Neural cell (in vitro differentiated cells): ENCODE results near the gene TRIM24. TPM values are rescaled to one million over a fixed set of nuclear protein-coding genes. Genes with fewer than 3 reads are reported as not detected.

Source experiments
- H2AFZ ChIP-seq: fragments of 200-600, 300-800 bp; sonication (generic), shearing (Covaris generic); 2 replicates; pipeline ENCODE4 v1.6.0; 2014; ENCODE audit warnings: low read depth, mild to moderate bottlenecking, antibody characterized with exemption, low read length, moderate library complexity
- H3F3A ChIP-seq: fragments of 200-600 bp; shearing (Covaris generic); 2 replicates; pipeline ENCODE4 v1.6.1; 2016; ENCODE audit warnings: mild to moderate bottlenecking, moderate library complexity, mixed read lengths, antibody characterized with exemption, low read length; ENCODE audit not compliant: insufficient read depth, poor library complexity, severe bottlenecking
- H3K27ac ChIP-seq: fragments of 200-600, 300-800 bp; sonication (generic), shearing (Covaris generic); 2 replicates; pipeline ENCODE4 v1.5.1; 2014; ENCODE audit warnings: mild to moderate bottlenecking, low read length, moderate library complexity
- H3K27me3 ChIP-seq: fragments of 300-800, 200-600 bp; sonication (generic), shearing (Covaris generic); 2 replicates; pipeline ENCODE4 v1.6.0; 2014; ENCODE audit warnings: mild to moderate bottlenecking, low read depth, low read length, moderate library complexity; ENCODE audit not compliant: insufficient read depth
- H3K36me3 ChIP-seq: fragments of 300-800, 200-600 bp; sonication (generic), shearing (Covaris generic); 2 replicates; pipeline ENCODE4 v1.5.1; 2014; ENCODE audit warnings: mild to moderate bottlenecking, antibody characterized with exemption, low read length, moderate library complexity; ENCODE audit not compliant: insufficient read depth
- H3K4me2 ChIP-seq: fragments of 300-800, 200-600 bp; sonication (generic), shearing (Covaris generic); 2 replicates; pipeline ENCODE4 v1.6.0; 2014; ENCODE audit warnings: mild to moderate bottlenecking, low read length
- H3K4me3 ChIP-seq: fragments of 300-800, 200-600 bp; sonication (generic), shearing (Covaris generic); 2 replicates; pipeline ENCODE4 v1.5.1; 2014; ENCODE audit warnings: mild to moderate bottlenecking, low read length, moderate library complexity
- H3K79me2 ChIP-seq: fragments of 200-600 bp; shearing (Covaris generic); replicated peaks from 2 replicates; pipeline ENCODE4 v1.6.0; 2014; ENCODE audit warnings: mild to moderate bottlenecking, low read length, moderate library complexity; ENCODE audit not compliant: insufficient read depth
- H3K9ac ChIP-seq: fragments of 300-800, 200-600 bp; sonication (generic), shearing (Covaris generic); 2 replicates; pipeline ENCODE4 v1.6.1; 2016; ENCODE audit warnings: mild to moderate bottlenecking, low read length, mixed read lengths
- H3K9me2 ChIP-seq: fragments of 200-600 bp; shearing (Covaris generic); 2 replicates; pipeline ENCODE4 v1.6.1; 2016; ENCODE audit warnings: mild to moderate bottlenecking, low read length, mixed read lengths; ENCODE audit not compliant: insufficient read depth
- H3K9me3 ChIP-seq: fragments of 200-600, 300-800 bp; sonication (generic), shearing (Covaris generic); 2 replicates; pipeline ENCODE4 v1.6.1; 2016; ENCODE audit warnings: mild to moderate bottlenecking, mixed run types, low read length, moderate library complexity, mixed read lengths
- H4K20me1 ChIP-seq: fragments of 200-600 bp; shearing (Covaris generic); 2 replicates; pipeline ENCODE4 v1.6.1; 2016; ENCODE audit warnings: mild to moderate bottlenecking, mixed run types; ENCODE audit not compliant: insufficient read depth
- CTCF ChIP-seq: fragments of 450-650 bp; IDR thresholded peaks from 2 replicates; pipeline ENCODE4 v1.5.1; 2014; ENCODE audit warnings: antibody characterized with exemption, mild to moderate bottlenecking, moderate library complexity; ENCODE audit not compliant: poor library complexity, severe bottlenecking
- EP300 ChIP-seq: fragments of 450-650 bp; conservative IDR thresholded peaks from 2 replicates; pipeline ENCODE4 v1.6.1; 2014; ENCODE audit warnings: antibody characterized with exemption, mild to moderate bottlenecking, moderate library complexity; ENCODE audit not compliant: poor library complexity, severe bottlenecking
- EZH2 ChIP-seq: fragments of 200-600, 300-800 bp; shearing (Covaris generic), sonication (generic); IDR thresholded peaks from 2 replicates; pipeline ENCODE4 v1.6.1; 2014; ENCODE audit warnings: antibody characterized with exemption, low read length, borderline replicate concordance, mild to moderate bottlenecking; ENCODE audit not compliant: insufficient read depth, poor library complexity, severe bottlenecking
- MXI1 ChIP-seq: fragments of 450-650 bp; conservative IDR thresholded peaks from 2 replicates; pipeline ENCODE4 v1.6.1; 2014; ENCODE audit warnings: antibody characterized with exemption, mild to moderate bottlenecking; ENCODE audit not compliant: poor library complexity, severe bottlenecking
- POLR2AphosphoS5 ChIP-seq: IDR thresholded peaks from 2 replicates; pipeline ENCODE4 v1.6.1; 2012
- RAD21 ChIP-seq: fragments of 450-650 bp; conservative IDR thresholded peaks from 2 replicates; pipeline ENCODE4 v1.6.1; 2014; ENCODE audit warnings: antibody characterized with exemption, mild to moderate bottlenecking, moderate library complexity
- REST ChIP-seq: IDR thresholded peaks from 2 replicates; pipeline ENCODE4 v1.6.1; 2012; ENCODE audit warnings: borderline replicate concordance
- SMC3 ChIP-seq: fragments of 450-650 bp; conservative IDR thresholded peaks from 2 replicates; pipeline ENCODE4 v1.6.1; 2014; ENCODE audit warnings: antibody characterized with exemption, mild to moderate bottlenecking, moderate library complexity; ENCODE audit not compliant: poor library complexity
- TAF1 ChIP-seq: IDR thresholded peaks from 2 replicates; pipeline ENCODE4 v1.6.1; 2012; ENCODE audit warnings: low read depth
- polyA plus RNA-seq: library from polyadenylated mRNA; depleted of rRNA; stranded (reverse); fragments of >200 nt; gene quantifications from 2 replicates; pipeline ENCODE4 v1.2.3, GENCODE V29; 2014

The TRIM24 gene
- polyA plus RNA-seq, 1 donor from 2014 or later = 47.1 TPM

- no peaks in the 10 kb centered on the region for H3F3A ChIP-seq
- H3K4me3 ChIP-seq = no peak overlapping the region
- no peak overlapping the region for H3K27ac ChIP-seq
- peaks cover 9% of the 10 kb centered on the region for H3K9me3 ChIP-seq
- TF ChIP-seq CTCF (no peak), REST (no peak), RAD21 (no peak), MXI1 (no peak), SMC3 (no peak), EZH2 (no peak), TAF1 (no peak), POLR2AphosphoS5 (no peak), EP300 (no peak)
- H2AFZ ChIP-seq = no peak overlapping the region
- H3K9me2 ChIP-seq = no peaks in the 10 kb centered on the region
- peaks cover 63% of the 10 kb centered on the region for H3K36me3 ChIP-seq
- peaks cover 10% of the 10 kb centered on the region for H3K79me2 ChIP-seq
- H3K4me2 ChIP-seq = no peak overlapping the region
- H3K27me3 ChIP-seq = no peaks in the 10 kb centered on the region
- no peak overlapping the region for H3K9ac ChIP-seq
- H4K20me1 ChIP-seq = no peaks in the 10 kb centered on the region
Measured at GRCh38 chr7:138565071-138565450, 105.0 kb downstream of the TRIM24 start.

- H3K27ac ChIP-seq = no peak overlapping the region
- H3F3A ChIP-seq = no peaks in the 10 kb centered on the region
- H2AFZ ChIP-seq = no peak overlapping the region
- TF ChIP-seq SMC3 = no peak
- no peak for TF ChIP-seq POLR2AphosphoS5
- TF ChIP-seq EZH2 = no peak
- no peak for TF ChIP-seq TAF1
- TF ChIP-seq MXI1 = no peak
- no peak for TF ChIP-seq CTCF
- no peaks in the 10 kb centered on the region for H3K27me3 ChIP-seq
- H3K79me2 ChIP-seq = peaks cover 7% of the 10 kb centered on the region
- peaks cover 57% of the 10 kb centered on the region for H3K36me3 ChIP-seq
- H3K4me3 ChIP-seq = no peak overlapping the region
- no peak overlapping the region for H3K4me2 ChIP-seq
- peaks cover 9% of the 10 kb centered on the region for H3K9me3 ChIP-seq
- H3K9ac ChIP-seq = no peak overlapping the region
- H3K9me2 ChIP-seq = no peaks in the 10 kb centered on the region
- no peaks in the 10 kb centered on the region for H4K20me1 ChIP-seq
Measured at GRCh38 chr7:138565451-138566114, 105.5 kb downstream of the TRIM24 start.
